ENCODE results near the gene LRRC45. TPM values are rescaled to one million over a fixed set of nuclear protein-coding genes. Genes with fewer than 3 reads are reported as not detected.

The LRRC45 gene
- total and polyA plus RNA-seq, 2 of the 4 experiments (the other 2 are of a cell fraction) = 7.2 to 10.2 TPM

DNA sequence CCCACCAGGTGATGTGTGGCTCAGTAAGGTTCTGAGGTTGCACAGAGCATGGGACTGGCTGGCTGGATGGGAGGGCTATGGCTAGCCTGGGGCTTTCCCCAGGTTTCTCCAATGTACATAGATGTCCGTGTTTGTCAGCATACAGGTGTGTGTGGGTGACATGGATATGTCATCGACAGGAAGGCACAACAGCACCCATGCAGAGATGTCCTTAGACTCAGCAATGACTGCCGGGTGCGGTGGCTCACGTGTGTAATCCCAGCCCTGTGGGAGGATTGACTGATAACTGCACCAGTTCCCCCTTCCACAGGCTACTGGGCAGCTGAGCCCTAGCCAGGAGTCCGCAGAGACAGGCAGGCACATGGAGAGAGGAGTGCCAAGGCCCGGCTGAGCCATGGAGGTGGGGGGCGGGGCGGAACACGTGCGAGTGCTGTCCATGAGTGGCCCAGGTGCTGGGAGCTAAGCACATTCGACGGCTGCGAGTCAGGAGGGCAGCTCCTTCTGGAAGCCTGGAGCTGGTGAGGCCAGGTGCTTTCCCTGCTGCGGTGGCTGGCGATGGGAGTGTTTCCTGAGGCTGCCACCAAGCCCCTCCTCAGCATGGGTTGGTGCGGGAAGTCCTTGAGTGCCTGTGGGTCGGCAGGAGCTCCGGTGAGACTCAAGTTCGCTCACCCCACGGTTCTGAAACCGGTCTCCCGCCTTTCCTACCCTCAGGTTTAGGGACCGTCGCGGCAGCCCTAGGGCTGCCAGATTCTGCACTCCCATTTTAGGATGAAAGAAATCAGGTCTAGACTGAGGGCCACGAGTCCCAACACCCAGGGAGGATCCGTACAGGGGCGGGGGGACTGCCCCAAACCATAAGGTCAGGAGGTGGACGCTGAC, 46.5 kb upstream of the LRRC45 start:
- peak overlapping the region; percentile 90 for H4K5ac ChIP-seq (ENCODE audit: low read depth, low read length)
- H3K9me1 ChIP-seq (ENCODE audit: insufficient read depth, low read length) = peaks cover 13% of the 10 kb centered on the region
- H4K8ac ChIP-seq (ENCODE audit: low read depth in 2 of 2, low read length in 2 of 2) = peak overlapping the region; percentile 73 to 97
- in situ Hi-C loops (cut with MboI; ENCODE audit: low sequenced_read_pairs) (no loop called here), dilution Hi-C loops (cut with HindIII; ENCODE audit: low sequenced_read_pairs, unreplicated experiment) (no loop called here), intact Hi-C loops (cut with micrococcal nuclease) (loop anchor here (2.0 kb wide), 1 partner anchor 40 kb away; the partner anchor contains the start of gene PYCR1)
- no TSS peak for BruUV-seq (replicated peaks)
- peaks cover 3% of the 10 kb centered on the region; the same call in 1 of the 2 replicates for H3K36me3 ChIP-seq (ENCODE audit: control insufficient read depth, insufficient read depth, low read length)
- POLR2A ChIA-PET (ENCODE audit: unreplicated experiment) = no interaction called here
- H3K9ac ChIP-seq (ENCODE audit: low read depth, low read length) = peak overlapping the region; percentile 64
- H3K27me3 ChIP-seq (ENCODE audit: control insufficient read depth, insufficient read depth, low read length) = no peaks in the 10 kb centered on the region; the same call in 1 of the 2 replicates
- peak overlapping the region; percentile 7; the same call in 1 of the 2 replicates for H3K18ac ChIP-seq (ENCODE audit: low read depth, low read length)
- TF ChIP-seq BHLHE40 (IDR thresholded peaks at IDR 0.05; ENCODE audit: low read depth, low read length) (no peak), RCOR1 (IDR thresholded peaks at IDR 0.05; ENCODE audit: insufficient replicate concordance, low read length) (no peak), RFX5 (IDR thresholded peaks at IDR 0.05; ENCODE audit: low read depth, low read length) (no peak), CHD1 (IDR thresholded peaks at IDR 0.05; ENCODE audit: low read depth, low read length) (no peak), MXI1 (IDR thresholded peaks at IDR 0.05; ENCODE audit: borderline replicate concordance, low read depth, low read length) (no peak), NFE2L2 (IDR thresholded peaks at IDR 0.05; ENCODE audit: low read depth, low read length) (no peak), ELK1 (IDR thresholded peaks at IDR 0.05; ENCODE audit: borderline replicate concordance, low read depth, low read length) (no peak), SMC3 (IDR thresholded peaks at IDR 0.05; ENCODE audit: low read depth, low read length) (no peak), RAD21 (IDR thresholded peaks at IDR 0.05; ENCODE audit: low read length) (no peak)
- TF ChIP-seq, protein P1, sequence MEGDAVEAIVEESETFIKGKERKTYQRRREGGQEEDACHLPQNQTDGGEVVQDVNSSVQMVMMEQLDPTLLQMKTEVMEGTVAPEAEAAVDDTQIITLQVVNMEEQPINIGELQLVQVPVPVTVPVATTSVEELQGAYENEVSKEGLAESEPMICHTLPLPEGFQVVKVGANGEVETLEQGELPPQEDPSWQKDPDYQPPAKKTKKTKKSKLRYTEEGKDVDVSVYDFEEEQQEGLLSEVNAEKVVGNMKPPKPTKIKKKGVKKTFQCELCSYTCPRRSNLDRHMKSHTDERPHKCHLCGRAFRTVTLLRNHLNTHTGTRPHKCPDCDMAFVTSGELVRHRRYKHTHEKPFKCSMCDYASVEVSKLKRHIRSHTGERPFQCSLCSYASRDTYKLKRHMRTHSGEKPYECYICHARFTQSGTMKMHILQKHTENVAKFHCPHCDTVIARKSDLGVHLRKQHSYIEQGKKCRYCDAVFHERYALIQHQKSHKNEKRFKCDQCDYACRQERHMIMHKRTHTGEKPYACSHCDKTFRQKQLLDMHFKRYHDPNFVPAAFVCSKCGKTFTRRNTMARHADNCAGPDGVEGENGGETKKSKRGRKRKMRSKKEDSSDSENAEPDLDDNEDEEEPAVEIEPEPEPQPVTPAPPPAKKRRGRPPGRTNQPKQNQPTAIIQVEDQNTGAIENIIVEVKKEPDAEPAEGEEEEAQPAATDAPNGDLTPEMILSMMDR (conservative IDR thresholded peaks at IDR 0.05; ENCODE audit: low read depth, low read length) = no peak
- TF ChIP-seq, protein P2, sequence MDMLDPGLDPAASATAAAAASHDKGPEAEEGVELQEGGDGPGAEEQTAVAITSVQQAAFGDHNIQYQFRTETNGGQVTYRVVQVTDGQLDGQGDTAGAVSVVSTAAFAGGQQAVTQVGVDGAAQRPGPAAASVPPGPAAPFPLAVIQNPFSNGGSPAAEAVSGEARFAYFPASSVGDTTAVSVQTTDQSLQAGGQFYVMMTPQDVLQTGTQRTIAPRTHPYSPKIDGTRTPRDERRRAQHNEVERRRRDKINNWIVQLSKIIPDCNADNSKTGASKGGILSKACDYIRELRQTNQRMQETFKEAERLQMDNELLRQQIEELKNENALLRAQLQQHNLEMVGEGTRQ (IDR thresholded peaks at IDR 0.05; ENCODE audit: low read depth, low read length) = no peak
- H4K91ac ChIP-seq (ENCODE audit: insufficient read depth, low read depth, low read length) = peak overlapping the region; percentile 84
- no peaks in the 10 kb centered on the region for H4K20me1 ChIP-seq (ENCODE audit: insufficient read depth, low read length)
- H3K4me3 ChIP-seq (ENCODE audit: insufficient read depth, low read depth, low read length) = peak overlapping the region; percentile 79
- H3K4me2 ChIP-seq (ENCODE audit: low read depth, low read length) = peak overlapping the region; percentile 94
- peak overlapping the region; percentile 98 for H2AK9ac ChIP-seq (replicated peaks; ENCODE audit: low read depth, low read length, poor library complexity)
- CTCF ChIA-PET = no interaction called here
- peak overlapping the region; percentile 92 for H2AFZ ChIP-seq (replicated peaks; ENCODE audit: low read length, poor library complexity)
- DNase-seq (no peak), ATAC-seq (ENCODE audit: low read depth) (no peak)
- H2BK15ac ChIP-seq (ENCODE audit: low read depth, low read length) = peak overlapping the region; percentile 15; the same call in 1 of the 3 replicates
- peaks cover 3% of the 10 kb centered on the region for H3K4me1 ChIP-seq (ENCODE audit: control insufficient read depth, insufficient read depth, low read length)
- no peak overlapping the region for H2BK20ac ChIP-seq (ENCODE audit: low read depth, low read length)
- H3K56ac ChIP-seq (ENCODE audit: extremely low read depth, insufficient read depth, low read length) = no peak overlapping the region
- H2BK5ac ChIP-seq (ENCODE audit: low read depth, low read length, poor library complexity, severe bottlenecking) = peak overlapping the region; percentile 69
- peak overlapping the region; percentile 8; the same call in 1 of the 2 replicates for H2BK120ac ChIP-seq (ENCODE audit: low read depth, low read length)
- peak overlapping the region; percentile 59 for H3K27ac ChIP-seq (ENCODE audit: insufficient read depth, low read length)
- H3K79me1 ChIP-seq (ENCODE audit: low read depth in 1 of 2, low read length in 2 of 2) = peaks cover 10 to 21% of the 10 kb centered on the region in 2 experiments; a peak in 3 of 4 replicates
- H3K9me3 ChIP-seq (ENCODE audit: control insufficient read depth, insufficient read depth, low read length) = peaks cover 3% of the 10 kb centered on the region
- H3K4ac ChIP-seq (ENCODE audit: low read depth, low read length) = peak overlapping the region; percentile 82
- H3K23ac ChIP-seq (ENCODE audit: low read depth, low read length) = peak overlapping the region; percentile 90
- WGBS, 2 experiments (ENCODE audit: extremely low coverage in 2 of 2, insufficient read length in 1 of 2) = 24% methylated on average over 14 of the region's 30 CpGs; no CpG with 5 or more reads in 1 of the 2 experiments
- H2AK5ac ChIP-seq (ENCODE audit: low read depth, low read length) = peak overlapping the region; percentile 71
- H3K14ac ChIP-seq (replicated peaks; ENCODE audit: low read depth, low read length) = peak overlapping the region; percentile 100

Measured in IMR-90 (cell line).